ENCODE results near the gene ACTL6B.

ACTL6B gene

GRCh38 chr7:100640517-100641440 is 15.5 kb downstream of the ACTL6B start:
- no peak for DNase-seq (ENCODE audit: low read depth)
- TF ChIP-seq, protein P1, sequence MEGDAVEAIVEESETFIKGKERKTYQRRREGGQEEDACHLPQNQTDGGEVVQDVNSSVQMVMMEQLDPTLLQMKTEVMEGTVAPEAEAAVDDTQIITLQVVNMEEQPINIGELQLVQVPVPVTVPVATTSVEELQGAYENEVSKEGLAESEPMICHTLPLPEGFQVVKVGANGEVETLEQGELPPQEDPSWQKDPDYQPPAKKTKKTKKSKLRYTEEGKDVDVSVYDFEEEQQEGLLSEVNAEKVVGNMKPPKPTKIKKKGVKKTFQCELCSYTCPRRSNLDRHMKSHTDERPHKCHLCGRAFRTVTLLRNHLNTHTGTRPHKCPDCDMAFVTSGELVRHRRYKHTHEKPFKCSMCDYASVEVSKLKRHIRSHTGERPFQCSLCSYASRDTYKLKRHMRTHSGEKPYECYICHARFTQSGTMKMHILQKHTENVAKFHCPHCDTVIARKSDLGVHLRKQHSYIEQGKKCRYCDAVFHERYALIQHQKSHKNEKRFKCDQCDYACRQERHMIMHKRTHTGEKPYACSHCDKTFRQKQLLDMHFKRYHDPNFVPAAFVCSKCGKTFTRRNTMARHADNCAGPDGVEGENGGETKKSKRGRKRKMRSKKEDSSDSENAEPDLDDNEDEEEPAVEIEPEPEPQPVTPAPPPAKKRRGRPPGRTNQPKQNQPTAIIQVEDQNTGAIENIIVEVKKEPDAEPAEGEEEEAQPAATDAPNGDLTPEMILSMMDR (conservative IDR thresholded peaks at IDR 0.05; ENCODE audit: low read depth, low read length) = no peak
- H3K4me3 ChIP-seq (ENCODE audit: low read length) = no peak overlapping the region

DNA sequence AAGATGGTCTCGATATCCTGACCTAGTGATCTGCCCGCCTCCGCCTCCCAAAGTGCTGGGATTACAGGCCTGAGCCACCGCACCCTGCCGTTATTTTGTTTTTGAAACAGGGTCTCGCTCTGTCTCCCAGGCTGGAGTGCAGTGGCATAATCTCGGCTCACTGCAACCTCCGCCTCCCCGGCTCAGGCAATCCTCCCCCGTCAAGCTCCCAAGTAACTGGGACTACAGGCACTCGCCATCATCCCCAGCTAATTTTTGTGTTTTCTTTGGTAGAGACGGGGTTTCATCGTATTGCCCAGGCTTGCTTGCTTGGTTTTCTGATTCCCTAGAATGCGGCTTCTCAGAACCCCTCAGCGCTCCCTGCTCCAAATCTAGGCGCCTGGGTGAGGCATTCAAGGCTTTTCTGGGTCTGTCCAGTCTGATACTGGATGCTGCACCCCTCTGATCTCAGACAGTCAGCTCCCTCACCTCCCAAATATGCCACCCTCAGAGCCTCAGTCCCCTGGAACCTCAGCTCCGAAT is 16.2 kb downstream of the ACTL6B start:
- TF ChIP-seq, protein P1 (conservative IDR thresholded peaks at IDR 0.05; ENCODE audit: low read depth, low read length) = no peak
- no peak for DNase-seq (ENCODE audit: low read depth)
- H3K4me3 ChIP-seq (ENCODE audit: low read length) = no peak overlapping the region

- TF ChIP-seq, protein P1 (conservative IDR thresholded peaks at IDR 0.05; ENCODE audit: low read depth, low read length) = peak; percentile 46
- peak overlapping the region; percentile 33 for H3K4me3 ChIP-seq (ENCODE audit: low read length)
Measured at GRCh38 chr7:100632951-100633717, 23.1 kb downstream of the ACTL6B start.

DNA sequence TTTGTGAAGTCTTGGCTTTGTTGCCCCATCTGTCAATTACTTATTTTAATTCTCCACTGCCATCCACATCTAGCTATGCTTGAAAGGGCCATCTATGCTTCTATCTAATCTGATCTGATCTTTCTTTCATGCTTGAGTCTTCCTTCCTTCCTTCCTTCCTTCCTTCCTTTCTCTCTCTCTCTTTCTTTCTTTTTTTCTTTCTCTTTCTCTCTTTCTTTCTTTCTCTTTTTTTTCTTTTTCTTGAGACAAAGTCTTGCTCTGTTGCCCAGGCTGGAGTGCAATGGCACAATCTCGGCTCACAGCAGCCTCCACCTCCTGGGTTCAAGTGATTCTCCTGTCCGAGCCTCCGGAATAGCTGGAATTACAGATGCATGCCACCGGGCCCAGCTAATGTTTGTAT is 26.2 kb downstream of the ACTL6B start:
- no peak overlapping the region for H3K4me3 ChIP-seq (ENCODE audit: low read length)
- TF ChIP-seq, protein P1 (conservative IDR thresholded peaks at IDR 0.05; ENCODE audit: low read depth, low read length) = no peak
- DNase-seq (ENCODE audit: low read depth) = no peak

More at GRCh38 chr7:100632951-100633717, 23.1 kb downstream of the ACTL6B start:
- no peak for DNase-seq (ENCODE audit: low read depth)

- no peak for DNase-seq (ENCODE audit: low read depth)
- H3K4me3 ChIP-seq (ENCODE audit: low read length) = no peak overlapping the region
- TF ChIP-seq, protein P1 (conservative IDR thresholded peaks at IDR 0.05; ENCODE audit: low read depth, low read length) = peak; percentile 62
Measured at GRCh38 chr7:100629117-100629716, 27.0 kb downstream of the ACTL6B start.

DNA sequence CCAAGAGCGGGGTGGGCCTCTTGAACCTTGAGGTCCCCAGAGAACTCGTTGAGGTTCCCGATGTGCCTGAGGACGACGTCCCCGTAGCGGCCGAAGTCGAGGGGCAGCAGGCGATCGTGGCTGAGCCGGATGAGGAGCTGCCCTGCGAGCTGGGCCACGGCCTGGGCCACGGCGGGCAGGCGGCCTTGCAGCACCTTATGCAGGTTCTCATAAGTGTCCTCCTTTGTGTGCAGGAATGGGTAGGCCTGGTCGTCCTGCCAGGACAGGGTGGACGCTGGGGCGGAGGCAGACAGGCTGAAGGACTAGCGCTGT is 29.1 kb downstream of the ACTL6B start:
- TF ChIP-seq, protein P1 (conservative IDR thresholded peaks at IDR 0.05; ENCODE audit: low read depth, low read length) = no peak
- no peak overlapping the region for H3K4me3 ChIP-seq (ENCODE audit: low read length)
- DNase-seq (ENCODE audit: low read depth) = no peak
